GM19351 (cell line): Measurements from ENCODE around the gene PTER.
A peak's percentile ranks its signal among the peaks of the same experiment; 100 is the strongest.

Experiments
- ATAC-seq: cut with Tn5 transposase; IDR thresholded peaks from one replicate; pipeline ENCODE4 v1.9.1; 2021; ENCODE audit warnings: mild to moderate bottlenecking, moderate library complexity; ENCODE audit not compliant: unreplicated experiment

The PTER gene, protein sequence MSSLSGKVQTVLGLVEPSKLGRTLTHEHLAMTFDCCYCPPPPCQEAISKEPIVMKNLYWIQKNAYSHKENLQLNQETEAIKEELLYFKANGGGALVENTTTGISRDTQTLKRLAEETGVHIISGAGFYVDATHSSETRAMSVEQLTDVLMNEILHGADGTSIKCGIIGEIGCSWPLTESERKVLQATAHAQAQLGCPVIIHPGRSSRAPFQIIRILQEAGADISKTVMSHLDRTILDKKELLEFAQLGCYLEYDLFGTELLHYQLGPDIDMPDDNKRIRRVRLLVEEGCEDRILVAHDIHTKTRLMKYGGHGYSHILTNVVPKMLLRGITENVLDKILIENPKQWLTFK

DNA sequence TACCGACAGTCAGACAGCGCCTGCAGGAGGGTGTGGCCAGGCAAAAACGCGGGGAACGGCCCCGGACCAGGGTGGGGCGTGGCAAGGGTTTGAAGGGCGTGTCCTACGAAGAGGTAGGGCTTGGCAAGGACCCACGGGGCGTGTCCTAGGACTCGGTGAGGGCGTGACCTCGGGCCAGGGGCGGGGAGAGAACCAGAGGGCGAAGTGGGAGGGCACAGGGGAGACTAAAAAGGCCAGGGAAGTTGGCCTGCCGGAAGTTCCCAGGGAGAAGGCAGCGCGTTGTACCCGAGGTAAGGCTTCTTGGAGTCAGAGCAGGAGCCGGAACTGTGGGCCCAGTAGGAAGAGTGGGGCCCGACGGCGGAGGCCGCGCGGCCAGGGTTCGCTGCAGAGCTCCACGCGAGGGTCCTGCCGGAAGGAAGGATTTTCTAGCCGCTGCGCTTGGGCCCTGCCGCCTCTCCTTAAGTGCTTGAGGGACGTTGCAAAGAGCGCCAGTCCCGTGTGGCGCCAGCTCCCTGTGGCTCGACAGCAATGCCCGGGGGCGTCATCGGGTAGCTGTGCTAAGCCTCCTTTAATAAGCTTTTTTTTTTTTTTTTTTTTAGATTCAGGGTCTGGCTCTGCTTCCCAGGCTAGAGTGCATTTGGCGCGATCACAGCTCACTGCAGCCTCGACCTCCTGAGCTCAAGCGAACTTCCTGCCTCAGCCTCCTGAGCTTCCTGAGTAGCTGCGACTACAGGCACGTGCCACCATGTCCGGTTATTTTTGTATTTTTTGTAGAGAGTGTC is at the start of gene PTER:
PTER (plus strand) TSS at position 253 of the 782 bp plus-strand sequence. CDS start 47,375 bp downstream, outside the sequence.
- ATAC-seq = peak; percentile 93

DNA sequence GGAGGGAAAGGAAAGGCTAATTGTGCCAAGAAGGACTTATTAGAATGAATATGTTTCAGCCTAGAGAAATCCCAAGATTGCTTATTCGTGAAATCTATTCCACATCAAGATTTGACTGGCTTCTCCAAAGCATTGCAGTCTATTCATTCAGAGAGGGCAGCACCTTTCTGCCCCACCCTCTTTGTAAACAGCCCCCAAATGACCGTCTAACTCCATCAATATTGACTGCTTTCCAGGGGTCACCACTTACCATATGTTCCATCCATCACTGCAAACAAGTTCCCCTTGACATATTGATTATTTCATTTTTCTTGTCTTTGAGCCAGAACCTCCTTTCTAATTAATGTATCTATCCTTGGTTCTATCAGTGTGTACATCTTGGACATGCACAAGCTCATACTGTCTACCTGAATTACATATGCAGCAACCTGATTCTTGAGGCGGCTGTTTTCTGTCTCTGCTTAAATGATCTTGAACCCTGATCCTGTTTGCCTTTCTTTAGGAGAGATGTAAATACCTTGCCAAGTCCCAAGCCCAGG is 44.2 kb upstream of the PTER start:
- no peak for ATAC-seq

DNA sequence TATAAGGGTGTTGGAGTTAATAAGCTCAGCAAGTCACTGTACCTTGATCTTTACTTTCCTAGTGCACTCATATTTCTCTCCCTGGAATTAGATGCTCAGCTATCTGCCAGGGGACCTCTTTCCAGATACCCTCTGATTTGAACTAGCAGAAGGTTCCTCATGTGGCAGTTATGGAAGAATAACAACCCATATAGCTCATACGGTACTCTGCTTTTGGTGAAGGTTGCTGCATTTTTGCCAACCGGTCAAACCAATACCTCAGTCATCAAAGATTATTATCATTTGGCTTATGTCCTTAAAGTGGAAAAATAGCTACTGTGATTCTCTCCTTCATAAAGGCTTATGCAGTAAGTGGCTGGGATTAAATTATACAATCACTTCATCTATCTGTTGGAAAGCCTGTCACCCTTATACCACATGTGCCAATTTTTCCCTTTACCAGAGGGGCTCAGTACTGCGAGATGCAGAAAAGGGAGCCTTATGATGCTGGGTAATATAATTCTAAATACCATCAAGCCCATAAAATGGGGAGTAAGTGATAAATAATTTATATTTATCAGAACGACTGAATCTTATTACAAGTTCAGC is 43.4 kb upstream of the PTER start:
- ATAC-seq = no peak

DNA sequence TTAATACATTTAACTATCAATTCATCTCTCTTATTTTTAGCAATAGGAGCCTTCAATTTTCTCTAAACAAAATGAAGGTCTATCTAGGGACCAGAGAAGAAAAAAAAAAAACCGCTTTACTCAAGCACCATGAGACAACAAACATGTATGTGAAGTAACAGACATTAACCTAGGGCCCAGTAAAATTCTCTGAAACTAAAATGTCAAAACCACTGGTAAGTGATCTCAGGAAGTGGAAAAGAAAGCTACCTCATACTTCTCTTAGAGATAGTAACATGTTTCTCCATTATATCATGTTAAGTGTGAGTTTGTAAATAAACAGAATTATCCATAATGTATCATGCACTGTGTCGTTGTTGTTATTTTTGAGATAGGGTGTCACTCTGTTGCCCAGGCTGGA is 35.4 kb upstream of the PTER start:
- no peak for ATAC-seq

DNA sequence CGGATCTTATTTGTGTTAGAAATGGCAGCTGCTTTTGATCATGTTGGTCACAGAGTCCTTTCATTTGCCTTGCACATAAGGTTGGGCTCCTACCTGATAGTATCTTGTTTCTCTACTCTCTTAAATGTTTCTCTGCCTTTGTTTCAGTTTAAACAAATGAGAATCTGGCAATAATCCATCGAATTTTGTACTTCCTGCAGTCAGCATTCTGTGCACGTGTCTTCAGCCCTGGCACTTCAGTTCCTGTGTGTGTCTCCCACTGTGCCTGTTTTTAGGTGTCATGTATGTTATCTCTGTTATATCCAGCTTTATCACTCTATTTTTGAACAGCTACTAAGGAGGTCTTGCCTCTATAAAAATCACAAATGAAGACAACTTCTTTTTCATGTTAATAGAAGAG is 28.4 kb upstream of the PTER start:
- ATAC-seq = no peak

DNA sequence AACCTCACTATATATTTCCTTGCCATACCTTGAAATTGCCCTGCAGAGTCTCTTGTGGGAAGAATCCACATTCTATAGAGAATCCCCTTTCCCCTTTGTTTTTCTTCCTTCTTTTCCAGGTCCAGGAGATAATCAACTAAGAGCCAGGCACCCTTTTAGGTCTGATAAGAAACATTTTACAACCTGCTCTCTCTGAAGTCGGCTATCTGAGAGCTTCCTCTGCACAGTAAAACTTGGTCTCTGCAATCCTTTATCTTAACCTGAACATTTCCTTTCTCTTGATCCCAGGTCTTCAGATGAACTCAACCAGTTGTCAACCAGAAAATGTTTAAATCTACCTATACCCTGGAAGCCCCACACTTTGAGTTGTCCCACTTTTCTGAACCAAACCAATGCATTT is 19.5 kb upstream of the PTER start:
- no peak for ATAC-seq

DNA sequence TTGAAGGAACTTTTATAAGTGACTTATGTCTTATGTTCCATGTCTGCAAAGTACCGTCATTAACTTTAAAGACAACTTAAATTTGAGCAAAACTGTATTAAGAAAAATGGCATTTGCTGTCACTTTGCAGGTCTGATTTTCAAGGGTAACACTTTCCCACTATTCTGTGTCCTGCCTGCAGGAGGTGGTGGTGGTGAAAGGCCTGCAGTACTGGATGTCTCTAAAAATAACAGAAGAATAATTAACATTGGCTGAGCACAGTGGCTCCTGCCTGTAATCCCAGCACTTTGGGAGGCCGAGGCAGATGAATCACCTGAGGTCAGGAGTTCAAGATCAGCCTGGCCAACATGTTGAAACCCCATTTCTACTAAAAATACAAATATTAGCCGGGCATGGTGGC is 13.2 kb upstream of the PTER start:
- ATAC-seq = no peak

DNA sequence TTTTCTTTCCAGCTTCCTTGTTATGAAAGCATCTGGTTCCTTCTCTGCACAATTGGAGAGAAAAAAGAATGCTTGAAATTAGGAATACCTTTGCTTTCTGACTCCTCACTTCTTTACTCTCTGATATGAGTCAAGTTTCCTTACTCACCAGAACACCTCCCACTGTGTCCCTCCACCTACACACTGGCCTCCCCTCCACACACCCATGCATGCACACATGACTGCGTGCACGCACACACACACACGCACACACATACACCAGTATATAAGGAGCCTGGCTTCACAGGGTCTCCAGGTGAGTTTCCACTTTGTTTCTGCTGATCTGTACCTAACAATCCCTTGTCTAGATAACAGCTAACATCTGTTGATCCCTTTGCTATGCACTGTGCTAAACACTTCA is 11.4 kb upstream of the PTER start:
- no peak for ATAC-seq

DNA sequence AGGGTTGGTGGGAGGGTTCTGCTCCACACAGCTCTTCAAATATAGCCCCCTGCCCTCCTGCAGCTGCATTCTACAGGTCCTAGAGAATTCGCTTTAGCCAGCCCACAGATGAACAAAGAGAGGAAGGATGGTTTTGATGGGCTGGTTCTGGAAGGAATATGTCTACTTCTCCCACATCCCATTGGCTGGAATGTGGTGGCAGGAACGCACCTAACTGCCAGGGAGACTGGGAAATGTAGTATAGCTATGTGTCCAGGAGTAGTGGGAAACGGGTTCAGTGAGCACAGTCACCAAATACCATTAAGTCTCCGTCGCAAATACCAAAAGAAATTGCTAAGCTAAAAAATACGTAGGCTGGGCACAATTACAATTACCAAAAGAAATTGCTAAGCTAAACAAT is 7.3 kb upstream of the PTER start:
- ATAC-seq = no peak

DNA sequence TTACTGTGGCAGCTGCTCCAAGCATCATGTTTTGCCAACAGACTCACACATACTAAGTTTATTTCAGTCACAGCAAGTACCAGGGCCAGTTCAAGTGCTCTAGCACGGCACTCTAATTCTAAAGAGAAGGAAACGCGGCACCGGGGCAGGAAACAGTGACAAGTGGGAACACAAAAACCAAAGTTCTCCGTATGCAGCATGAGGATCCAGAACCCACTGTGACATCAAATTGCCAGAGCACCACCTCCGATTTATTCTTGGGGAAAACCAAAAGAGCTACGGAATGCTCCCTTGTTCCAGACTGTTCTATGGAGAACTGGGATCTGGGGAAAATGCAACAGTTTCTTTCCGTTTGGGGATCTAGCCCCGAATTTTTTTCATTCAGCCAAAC is 448 bp upstream of the PTER start:
- ATAC-seq = peak; percentile 5

DNA sequence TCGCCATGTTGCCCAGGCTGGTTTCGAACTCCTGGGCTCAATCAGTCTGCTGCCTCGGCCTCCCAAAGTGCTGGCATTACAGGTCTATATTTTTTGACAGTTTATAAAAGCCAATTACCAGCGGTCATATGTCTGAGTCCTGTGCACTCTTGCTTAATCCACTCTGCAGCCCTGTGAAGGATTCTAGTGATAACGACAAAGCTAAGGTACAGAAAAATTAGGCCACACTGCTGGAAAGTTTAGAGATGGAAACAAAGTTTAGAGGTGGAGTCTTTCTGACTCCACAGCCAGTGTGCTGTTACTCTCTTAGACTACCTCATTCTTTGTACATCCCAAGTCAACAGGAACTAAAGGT is 707 bp downstream of the PTER start:
- ATAC-seq = peak; percentile 11

DNA sequence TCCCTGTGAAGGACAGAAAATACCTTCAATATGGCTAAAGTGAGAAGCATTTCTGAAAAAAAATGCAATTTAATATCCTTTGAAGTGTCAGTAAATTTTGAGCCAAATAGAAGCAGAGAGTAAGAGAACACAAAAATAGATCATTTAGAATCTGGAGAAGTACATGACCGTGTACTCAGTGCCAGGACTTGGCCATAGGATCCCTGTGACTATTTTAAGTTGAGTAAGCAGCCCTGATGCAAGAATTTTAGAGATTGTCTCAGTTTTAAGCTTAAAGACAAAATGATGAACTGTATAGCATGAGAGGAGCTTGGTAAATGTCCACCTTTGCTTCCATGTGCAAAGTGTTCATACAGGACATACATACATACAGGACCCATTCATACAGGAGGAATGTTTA is 2.5 kb downstream of the PTER start:
- ATAC-seq = no peak

DNA sequence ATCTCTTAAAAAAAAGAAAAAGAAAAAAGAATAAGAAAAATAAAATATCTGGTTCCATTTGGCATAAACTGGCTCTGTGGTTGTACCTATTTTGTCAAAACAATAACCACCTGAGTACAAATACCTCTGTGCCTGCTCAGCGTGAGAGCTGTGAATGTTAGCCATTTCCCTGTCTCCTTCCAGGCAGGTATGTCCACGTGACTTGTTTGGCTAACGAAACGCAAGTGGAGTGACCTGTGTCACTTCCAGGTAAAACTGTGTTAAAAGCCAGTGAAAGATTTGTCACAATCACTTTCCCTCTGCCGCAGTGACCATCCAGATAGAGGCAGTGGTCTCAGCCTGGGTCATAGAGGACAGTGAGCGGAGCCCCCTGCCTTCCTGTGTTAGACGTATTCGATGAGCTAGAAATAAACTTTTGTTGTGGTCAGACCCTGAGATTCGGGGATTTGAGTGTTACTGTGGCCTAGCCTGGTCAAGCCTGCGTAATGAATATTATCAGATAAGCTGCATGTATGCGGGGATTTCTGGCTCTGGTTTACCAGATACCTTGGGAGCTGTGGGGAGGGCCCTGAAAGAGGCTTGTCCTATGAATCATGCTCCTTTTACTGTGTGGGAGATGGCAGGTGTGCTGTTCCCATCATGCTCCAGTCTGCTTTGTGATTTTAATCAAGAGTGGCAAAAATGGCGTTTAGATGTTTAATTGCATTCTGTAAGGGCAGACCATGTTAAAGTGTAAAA is 3.8 kb downstream of the PTER start:
- ATAC-seq = no peak

DNA sequence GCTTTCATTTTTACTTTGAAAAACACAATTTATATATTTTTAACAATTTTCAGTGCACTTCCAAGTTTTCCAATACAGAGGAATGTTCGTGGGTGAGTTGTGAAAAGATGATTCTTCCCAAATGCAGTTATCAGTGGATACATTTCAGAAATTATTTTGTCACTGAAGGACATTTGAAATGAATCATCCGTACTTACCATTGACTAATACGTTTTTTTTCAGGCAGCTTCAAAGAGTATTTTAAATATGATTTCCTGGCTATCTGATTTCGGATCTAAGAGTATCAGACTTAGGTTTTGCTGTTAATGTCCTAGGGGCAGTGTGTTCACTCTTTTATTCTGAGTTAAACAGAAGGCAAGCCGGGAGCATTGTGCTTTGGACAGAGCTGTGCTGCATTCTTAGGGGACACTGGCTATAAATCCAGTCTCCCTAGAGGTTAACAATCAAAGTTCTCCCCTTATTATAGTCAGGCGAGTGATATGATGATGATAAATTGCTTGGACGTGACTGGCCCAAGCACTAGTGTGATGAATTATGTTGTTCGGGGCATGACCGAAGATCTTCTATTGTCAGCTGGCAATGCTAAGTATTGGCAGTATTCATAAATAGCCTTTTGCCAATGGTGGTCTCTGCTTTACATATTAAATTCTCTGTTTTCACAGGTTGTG is 4.5 kb downstream of the PTER start:
- ATAC-seq = no peak

DNA sequence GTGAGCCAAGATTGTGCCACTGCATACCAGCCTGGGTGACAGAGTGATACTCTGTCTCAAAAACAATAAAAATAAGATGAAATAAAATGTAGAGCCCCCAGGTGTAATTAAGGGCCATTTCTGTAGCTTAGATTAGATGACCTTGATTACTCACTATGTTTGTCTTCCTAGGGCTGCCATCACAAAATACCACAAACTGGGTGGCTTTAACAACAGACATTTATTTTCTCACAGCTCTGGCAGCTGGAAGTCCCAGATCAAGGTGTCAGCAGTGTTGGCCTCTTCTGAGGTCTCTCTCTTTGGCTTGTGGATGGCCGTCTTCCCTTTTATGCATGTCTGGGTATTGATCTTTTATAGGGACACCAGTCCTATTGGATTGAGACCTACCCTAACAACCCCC is 6.1 kb downstream of the PTER start:
- ATAC-seq = no peak

DNA sequence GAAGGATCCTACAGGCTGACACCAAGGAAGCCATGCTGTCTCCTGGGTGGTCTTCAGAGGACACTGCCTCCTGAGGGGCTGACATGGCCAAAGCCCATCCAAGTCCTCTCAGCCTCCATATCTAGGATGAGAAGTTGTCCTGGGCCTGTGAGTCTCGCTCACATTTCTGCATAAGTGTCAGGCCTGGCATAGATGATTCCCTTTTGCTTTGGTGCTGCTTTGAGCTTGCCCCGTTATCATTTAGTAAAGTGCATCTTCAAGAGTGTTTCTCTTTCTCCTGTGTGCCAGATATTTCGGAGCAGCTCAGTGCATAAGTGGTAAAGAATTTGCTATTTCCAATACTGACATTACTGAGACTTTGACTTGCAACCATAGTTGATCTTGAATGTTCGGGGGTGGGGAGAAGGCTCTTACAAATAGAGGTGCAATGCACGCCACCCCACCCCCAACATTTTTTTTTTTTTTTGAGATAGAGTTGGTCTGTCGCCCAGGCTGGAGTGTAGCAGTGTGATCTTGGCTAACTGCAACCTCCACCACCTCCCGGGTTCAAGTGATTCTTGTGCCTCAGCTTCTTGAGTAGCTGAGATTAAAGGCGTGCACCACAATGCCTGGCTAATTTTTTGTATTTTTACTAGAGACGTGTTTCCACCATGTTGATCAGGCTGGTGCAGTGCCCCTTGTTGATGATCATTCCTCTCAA is 9.1 kb downstream of the PTER start:
- no peak for ATAC-seq

DNA sequence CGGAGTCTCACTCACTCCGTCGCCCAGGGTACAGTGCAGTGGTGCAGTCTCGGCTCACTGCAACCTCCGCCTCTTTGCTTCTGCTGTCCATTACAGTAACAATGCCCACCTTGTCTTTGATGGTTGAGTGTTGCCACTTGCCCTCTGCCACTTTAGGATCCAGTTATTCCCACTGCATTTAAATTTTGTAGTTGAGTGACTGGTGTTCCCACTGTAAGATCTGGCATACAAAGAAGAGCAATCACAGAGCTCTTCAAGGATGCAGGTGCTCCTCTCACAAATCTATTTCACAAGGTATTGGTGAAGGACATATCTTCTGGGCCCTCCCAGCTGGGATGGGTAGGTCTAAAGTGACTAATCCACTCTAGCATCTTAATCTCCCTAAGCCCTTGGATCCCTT is 12.6 kb downstream of the PTER start:
- no peak for ATAC-seq

DNA sequence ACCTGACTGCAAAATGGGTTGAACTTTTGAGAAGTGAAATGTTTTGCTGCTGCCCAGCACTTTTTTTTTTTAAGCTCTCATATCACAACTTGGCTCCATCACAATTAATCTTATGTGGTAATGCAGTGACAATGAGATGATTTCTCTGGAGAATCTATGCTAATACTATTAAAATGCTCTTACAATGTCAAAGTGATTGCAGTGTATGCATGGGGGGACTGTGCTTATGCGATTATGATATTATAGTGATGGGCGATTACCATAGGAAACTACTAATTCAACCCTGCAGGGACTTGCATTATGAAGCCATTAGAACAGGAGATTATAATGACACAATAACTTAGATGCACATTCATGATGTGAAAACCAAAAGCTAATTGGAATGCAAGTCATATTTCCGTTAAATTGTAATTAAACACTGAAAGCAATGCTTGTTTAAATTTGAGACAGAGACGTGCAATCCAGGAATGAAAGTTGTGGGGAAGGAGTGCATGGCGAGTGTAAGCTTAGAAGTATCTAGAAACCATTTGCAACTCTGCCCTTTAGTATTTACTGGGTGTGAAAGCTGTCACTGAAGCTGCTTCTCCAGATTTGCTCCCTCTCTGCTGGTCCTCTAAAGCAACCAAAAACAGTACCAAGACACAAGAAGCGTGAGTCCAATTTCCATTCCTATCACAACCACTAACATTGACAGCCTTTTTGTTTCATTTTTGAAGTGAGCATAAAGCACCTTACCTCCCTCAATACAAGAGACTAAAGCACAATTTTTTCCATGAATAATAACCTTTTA is 21.6 kb downstream of the PTER start:
- peak; percentile 76 for ATAC-seq

DNA sequence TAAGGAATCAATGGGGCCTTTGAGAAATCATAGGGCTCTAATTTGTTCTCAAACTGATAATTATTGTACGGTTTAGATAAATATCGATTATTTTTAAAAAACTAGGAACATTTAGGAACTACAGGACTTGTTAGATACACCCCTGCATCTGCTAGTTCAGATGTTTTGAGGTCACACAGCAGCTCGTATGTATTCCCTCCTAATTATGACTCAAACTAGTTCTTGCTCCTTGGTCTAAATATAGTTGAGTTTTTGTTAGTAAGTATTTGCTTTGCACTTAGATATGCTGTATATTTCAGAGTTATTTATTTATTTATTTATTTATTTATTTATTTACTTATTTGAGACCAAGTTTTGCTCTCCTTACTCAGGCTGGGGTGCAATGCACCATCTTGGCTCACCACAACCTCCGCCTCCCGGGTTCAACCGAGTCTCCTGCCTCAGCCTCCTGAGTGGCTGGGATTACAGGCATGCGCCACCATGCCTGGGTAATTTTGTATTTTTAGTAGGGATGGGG is 22.7 kb downstream of the PTER start:
- no peak for ATAC-seq
